Activated CD4-positive, alpha-beta T cell treated with anti-CD3 and anti-CD28 coated beads for 48 hours (primary cell): Measurements from ENCODE around the gene CCDC149.
"Not testable (repeated sequence)": the region's sequence is repeated elsewhere in the genome, so short reads cannot be mapped to it uniquely, and the experiment has no call there.

Source experiments
- DNase-seq: peaks from one replicate; pipeline ENCODE4 v3.0.0-alpha.2; 2020

CCDC149 gene

DNA sequence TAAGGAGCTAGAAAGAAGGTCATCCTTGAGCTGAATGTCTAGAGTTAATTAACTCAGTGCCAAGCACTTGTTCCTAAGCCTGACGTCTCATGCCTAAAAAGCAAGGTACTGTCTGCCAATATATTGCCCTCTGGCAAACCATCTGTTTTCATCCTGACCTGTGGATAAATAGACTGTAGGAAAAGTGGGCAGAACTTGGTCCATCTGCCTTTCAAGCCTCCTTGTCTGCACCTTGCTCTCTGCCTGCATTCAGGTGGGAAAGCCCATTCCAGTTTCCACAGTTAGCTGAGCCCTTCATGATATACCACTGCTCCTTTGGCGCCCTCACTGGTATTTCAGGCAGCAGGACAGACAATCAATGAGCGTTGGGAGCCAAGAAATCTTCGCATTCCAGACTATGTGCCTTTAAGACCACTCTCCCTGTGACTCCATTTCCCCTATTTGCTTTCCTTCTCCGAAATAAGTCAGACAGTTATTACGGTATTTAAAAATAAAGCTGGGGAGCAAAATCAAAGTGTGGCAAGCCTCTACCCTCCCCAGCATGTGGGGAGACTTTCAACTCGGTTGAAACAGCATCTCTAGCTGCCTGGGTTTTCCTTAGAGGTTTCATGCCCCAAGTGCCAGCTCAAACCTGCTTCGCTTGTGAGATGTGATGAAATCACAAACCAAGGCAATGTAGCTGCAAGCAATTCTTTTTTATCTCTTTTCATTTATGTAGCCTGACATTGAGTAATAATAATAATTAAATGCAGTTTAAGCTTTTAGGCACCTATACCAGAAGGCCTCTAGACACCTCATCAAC lies 2.5 kb upstream of the CCDC149 start:
- no peak for DNase-seq

DNA sequence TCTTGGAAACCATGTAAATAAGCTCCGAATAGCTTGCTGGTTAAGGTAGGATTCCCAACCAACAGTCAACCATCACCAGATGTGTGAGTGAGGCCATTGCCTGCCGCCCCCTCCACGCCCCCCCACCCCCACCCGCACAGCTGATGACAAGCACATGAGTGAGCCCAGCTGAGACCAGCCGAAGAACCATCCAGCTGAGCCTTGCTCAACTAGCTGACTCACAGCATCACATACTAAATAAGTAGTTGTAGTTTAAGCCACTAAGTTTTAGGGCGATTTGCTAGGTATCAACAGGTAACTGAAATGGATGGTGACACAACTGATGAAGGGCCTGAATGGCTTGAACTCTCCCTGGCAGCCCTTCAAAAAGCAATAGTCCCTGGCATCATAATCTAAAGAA lies 1.6 kb upstream of the CCDC149 start:
- DNase-seq, result no peak

DNA sequence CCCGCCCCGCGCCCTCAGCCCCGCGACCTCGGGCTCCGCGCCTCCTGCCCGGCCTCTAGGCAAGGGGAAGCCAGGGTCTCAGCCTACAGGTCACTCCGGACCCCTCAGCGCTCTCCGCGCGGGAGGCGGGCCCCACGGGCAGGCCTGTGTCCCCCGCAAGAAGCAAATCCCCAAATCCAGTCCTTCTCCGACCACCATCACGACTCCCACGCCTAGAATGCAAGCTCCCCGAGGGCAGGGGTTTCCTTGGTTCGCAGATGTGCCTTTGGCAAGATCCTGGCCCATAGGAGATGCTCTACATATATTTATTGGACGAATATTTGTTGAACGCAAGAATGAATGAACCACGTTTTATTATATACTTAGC lies 260 bp upstream of the CCDC149 start:
- no peak for DNase-seq

DNA sequence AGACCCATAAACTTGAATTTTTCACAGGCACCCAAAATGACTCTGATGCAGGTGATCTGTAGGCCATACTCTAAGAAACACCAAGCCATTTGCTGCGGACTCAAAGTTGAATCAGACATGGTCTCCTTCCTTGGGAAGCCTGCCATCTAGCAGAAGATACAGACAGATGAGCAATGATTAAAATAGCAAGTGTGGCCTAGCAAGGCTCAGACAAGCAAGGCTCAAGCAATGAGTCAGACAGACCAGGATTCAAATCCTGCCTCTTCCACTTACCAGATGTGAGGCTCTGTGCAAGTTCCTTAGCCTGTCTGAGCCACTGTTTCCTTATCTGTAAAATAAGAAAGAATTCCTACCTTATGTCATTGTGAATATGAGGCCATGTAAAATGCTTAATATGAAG lies 2.3 kb downstream of the CCDC149 start:
- DNase-seq, result no peak

DNA sequence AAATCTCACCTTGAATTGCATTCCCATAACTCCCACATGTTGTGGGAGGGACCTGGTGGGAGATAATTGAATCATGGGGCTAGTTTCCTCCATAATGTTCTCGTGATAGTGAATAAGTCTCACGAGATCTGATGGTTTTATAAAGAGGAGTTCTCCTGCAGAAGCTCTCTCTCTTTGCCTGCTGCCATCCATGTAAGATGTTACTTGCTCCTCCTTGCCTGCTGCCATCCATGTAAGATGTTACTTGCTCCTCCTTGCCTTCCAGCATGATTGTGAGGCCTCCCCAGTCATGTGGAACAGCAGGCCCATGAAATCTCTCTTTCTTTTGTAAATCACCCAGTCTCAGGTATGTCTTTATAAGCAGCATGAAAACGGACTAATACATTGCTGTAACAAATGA lies 3.2 kb downstream of the CCDC149 start:
- not testable (repeated sequence) for DNase-seq

DNA sequence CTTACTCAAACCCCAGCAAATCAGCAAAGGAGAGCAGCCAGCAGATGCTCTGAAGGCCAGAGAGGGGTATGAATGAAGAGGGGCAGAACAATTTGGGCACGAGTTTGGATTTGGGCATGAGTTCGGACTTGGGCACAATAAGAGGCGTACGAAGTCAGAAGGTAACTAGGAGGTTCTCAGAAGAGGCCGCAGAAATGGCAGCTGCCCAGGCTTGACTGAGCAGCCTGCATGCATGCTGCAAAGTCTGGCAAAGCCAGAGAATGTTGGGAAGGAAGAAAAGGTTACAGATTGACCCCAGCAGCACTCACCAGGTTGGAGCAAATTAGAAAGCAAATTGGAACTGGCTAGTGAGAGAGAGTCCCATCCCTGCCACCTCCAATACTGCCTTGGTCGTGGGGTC lies 15.2 kb downstream of the CCDC149 start:
- no peak for DNase-seq

DNA sequence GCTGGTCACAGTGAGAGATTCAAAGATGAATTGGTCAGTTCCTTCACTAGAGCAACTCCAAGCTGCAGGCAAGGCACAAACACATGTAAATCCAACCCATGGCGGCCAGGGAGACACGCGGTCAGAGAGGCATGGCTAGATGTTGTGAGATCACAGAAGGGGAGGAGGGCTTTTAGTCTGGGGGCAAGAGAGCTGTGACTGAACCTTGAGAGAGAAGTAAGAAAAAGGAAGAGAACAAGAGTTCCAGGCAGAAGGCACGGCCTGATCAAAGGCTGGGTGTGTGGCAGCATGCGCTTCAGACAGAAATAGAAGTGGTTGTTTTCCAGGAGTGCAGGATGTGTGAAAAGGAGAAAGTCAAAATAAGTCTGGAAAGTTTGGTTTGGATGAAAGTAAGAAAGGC lies 15.9 kb downstream of the CCDC149 start:
- DNase-seq, result no peak

DNA sequence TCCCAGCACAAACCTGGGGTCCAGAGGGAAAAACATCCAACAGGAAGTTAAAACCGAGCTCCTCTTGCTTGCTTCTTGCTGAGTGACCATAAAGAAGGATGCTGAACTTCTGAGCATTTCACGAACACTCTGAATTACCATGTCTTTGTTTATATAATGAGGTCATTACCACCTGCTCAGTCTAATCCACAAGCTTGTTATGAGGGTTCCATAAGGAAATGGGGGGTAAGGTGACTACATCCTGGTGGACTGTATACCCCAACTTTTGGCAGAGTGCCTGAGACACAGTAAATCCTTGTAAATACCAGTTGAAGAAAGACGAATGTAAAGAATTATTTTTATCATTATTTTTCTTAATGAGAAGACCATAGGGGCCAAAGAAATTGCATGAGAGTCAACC lies 16.8 kb downstream of the CCDC149 start:
- no peak for DNase-seq

DNA sequence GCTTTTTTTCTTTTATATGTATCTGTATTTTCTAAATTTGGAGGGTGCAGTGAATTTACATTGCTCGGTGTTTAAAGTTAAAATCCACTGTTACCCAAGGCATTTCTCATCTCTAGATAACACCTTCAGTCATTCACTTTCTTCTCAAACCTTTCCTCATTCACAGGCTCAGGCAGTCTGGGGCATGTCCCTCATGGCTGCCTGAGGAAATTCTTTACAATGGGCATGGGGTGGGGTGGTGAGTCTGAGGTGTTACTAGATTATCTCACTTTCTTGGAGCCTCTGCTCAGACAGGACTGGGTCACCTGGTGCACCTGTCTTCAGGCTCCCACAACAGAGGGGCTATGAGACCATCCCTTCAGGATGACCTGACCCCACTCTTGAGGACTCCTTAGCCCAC lies 17.4 kb downstream of the CCDC149 start:
- no peak for DNase-seq

DNA sequence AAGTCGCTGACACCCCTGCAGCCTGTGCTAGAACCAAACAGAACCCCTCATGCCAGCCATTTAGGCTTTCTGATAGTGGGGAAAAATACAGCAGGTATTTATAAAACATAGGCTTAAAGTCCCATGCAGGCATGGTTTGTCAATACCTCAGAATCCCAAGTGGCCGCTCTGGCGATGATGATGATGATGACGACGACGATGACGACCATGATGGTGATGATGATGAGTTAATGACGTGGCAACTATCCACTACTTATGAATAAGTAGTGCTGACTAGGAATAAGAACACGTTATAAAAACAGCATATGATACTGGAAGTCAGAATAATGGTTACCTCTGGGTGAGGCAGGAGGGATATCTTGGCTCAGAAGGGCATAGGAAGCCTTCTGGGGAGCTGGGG lies 18.0 kb downstream of the CCDC149 start:
- DNase-seq, result no peak

DNA sequence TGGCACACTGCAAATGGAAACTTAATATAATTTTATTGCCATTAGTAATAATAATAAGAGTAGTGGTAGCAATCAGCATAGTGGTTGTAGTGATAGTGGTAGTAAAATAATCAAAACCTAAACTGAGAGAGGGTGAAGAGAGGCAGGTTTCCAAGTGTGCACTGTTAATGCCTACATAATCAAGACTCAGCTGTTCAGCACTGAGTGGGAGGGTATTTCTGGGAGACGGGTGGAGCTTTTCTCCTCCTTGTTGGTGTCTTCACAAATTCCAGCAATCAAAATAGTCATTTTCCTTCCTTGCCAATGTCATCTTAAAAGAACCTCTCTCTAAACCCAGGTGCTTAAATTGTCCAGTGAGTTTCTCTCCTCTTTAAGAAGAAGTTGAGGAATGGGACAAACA lies 18.6 kb downstream of the CCDC149 start:
- DNase-seq, result no peak

DNA sequence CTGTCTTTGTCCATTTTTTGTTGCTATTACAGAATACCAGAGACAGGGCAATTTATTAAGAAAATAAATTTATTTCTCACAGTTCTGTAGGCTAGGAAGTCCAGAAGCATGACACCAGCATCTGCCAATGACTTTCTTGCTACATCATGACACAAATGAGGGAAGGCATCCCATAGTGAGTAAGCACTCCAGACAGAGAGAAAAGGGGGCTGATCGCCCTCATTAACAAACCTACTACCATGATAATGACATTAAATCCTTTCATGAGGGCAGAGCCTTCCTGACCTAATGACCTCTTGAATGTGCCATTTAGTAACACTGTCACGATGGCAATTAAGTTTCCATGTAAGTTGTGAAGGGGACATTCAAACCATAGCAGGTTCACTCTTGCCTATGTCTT lies 20.1 kb downstream of the CCDC149 start:
- no peak for DNase-seq

DNA sequence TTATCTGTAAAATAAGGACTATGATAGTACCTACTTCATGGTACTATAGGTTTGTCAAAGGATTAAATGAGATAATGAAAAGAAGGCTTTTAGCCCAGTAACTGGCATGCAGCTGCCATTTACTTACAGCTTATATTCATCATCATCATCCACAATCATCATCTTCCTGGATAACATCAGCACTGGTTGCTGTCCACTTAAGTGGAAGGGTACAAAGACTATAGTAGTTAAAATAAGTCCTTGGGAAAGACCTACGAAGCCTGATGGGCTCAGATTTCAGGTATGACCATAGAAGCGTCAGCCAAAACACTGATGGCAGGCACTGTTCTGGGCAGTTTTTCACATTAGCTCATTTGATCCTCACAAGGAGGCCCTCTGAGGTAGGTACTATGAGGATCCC lies 20.6 kb downstream of the CCDC149 start:
- no peak for DNase-seq

DNA sequence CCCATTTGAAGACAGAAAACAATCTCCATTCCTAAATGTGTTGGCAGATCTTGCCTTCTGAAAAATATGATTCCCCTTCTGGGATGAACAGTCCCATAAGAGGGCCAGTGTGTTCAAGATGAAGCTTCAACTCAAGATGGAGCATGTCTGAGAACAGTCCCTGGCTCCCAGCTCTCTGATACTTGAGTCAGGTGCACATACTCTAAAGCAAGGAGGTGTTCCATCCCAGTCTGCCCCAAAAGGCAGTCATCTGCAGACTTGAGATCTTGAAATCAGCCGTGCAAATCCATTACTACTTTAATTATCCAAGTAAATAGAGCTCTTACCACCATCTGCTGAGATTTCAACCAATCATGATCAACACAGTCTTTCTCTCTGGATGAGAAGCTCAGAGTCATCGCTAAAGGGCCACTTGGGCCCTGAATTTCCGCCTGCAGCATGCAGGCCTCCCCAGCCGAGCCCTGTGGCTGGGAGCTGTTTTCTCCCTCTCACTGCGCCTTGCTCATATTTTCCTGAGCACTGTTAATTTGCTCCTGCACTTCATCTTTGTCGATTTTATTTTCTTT lies 22.2 kb downstream of the CCDC149 start:
- DNase-seq, result no peak

DNA sequence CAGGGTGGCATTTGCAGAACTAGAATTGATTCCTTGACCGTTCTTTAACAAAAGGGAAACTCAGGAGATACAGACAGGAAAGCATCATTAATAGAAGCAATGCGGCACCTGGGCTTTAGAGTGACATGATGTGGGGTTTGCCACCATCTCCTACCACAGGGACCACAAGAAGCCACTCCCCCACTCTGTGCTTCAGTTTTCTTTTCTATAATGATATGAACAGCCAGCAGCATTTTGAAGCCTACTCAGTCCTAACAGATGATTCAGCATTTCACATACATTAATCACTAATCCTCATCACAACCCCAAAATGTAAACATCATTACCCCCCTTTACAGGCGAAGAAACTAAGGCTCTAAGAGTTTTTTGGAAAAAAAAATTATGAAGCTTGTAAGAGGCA lies 22.9 kb downstream of the CCDC149 start:
- no peak for DNase-seq

DNA sequence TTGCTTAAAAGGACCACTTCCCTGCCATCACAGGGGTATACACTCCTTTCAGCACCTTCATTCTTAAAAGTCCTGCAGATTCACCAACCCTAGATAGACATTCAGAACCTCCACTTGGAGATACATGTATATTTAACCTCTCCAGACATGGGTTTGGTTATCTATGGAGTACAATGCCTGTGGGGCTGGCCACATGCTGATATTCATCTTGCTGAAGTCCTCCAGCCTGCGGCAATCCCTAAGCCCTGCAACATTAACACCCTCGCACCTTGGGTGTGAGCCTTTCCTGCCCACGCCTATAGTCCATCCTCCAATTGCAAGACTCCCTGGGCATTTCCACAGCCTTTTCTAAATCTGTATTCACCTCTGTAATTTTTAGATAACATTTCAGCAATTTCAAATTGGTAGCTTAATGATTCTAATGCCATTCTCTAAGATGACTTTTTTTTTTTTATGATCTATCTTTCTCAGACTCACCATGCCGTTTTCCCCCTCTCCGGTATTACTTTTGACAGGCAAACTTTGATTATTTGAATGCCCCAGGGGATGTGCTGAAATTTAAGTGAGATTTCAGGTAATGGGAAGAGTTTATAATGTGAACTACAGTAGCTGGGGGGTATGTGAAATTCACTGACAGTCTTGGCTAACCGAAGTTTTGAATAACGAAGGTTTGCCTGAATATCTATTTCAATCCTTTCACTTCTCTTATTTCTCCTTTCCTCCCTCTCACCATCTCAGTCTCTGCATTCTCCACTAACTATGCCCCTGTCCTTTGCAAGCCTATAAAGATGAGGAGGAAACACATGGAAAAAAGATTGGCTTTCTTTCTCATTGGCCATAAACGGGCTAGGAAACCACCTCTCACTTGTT lies 24.1 kb downstream of the CCDC149 start:
- no peak for DNase-seq

DNA sequence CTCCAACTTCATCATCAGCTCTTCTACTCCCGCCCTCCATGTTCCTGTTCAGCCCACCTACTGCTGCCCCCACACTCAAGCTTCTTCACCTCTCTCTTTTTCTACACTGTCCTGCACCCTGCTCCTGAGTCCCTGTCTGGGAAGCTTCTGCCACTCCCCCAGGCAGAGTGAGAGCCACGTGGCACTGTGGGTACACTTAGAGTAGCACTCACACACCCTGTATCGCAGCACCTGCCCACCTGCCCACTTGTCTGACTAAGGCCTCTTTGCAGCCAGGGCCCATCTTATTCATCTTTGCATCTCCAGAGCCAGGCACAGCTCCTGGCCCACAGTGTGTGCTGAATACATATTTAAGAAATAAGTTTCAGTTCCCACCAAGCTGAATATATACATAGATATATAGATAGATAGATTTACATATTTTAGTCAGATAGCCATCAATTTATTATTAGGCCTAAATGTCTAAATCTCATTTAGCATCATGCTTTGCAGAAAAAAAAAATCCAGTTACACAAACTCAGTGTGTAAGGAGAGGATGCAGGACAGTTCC lies 24.9 kb downstream of the CCDC149 start:
- DNase-seq, result no peak

DNA sequence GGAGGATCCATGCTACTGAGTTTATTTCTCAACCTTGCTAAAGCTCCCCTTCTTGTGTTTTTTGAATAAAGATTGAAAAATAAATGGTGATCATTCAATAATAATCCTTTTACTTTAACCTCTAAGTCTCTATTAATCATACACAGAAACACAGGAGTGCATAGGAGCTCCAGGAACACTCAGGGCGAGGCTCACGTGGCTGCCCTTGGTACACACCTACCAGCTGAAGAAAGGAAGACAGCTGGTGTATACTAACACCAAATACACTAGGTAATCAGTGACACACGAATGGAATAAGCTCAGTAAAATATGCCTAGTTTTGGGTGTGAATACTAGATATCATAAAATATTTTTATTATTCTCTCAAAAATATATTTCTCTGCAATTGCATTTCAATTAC lies 26.2 kb downstream of the CCDC149 start:
- DNase-seq, result no peak

DNA sequence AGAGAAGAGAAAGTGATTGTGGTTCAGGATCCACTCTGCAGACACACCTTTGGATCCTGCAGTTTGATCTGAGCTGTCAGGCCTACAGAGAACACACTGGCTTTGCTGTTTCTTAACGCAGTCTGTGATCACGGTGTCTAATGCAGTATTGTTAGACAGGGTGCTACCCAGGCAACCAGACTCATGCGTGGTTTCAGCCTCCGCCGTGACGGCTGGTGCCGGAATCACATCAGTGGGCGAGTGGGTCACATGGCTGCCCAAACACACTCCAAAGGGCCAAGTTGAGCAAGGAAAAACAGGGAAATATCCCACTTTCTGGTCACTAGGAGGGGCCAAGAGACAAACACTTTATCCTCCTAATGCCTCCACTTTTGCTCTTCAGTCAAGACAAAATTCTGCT lies 27.5 kb downstream of the CCDC149 start:
- DNase-seq, result no peak

DNA sequence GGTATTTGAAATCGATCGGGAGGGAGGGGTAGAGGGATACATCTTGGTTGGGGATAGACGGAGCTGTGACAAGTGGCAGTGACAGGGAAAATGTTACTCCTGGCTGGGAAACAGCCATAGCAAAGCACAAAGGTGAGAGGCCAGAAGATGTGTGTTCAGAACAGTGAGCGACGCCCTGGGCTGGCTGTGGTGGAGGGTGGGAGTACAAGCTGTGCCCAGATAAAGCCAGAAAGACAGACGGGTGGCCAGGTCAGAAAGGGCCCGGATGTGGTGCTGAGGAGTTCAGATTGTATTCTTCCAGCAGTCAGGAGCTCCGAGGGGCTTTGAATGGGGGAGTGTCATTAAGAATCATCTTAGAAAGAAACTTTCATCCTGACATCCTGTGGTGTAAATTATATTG lies 27.9 kb downstream of the CCDC149 start:
- DNase-seq, result no peak

DNA sequence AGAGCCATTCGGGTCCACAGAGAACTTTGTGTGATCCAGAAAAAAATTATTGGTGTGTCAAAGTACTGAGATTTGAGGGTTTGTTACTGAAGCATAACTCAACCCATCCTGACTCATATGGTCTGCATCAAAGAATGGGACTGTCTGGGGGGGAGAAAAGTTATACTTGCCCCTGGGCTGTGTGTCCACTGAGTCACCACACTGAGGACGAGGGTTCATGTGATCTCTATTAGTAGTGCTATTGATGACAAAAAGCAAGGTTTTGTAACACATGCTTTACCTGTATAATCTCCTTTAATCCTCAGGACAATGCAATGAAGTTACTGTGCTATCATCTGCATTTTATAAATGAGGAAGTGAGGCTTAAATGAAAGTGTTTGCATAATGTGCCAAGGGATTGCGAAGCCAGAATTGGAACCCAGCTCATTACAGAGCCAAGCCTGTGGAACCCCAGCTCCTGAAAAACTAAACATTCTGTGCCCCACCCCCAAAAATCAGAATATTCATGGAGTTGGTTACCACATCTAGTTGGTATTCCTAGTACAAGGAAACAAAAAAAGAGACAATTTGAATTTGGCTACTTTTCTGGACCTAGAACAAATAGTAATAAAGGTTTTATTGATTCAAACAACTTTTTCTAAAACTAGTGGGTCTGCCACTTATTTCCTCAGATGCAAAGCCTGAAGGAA lies 31.2 kb downstream of the CCDC149 start:
- no peak for DNase-seq

DNA sequence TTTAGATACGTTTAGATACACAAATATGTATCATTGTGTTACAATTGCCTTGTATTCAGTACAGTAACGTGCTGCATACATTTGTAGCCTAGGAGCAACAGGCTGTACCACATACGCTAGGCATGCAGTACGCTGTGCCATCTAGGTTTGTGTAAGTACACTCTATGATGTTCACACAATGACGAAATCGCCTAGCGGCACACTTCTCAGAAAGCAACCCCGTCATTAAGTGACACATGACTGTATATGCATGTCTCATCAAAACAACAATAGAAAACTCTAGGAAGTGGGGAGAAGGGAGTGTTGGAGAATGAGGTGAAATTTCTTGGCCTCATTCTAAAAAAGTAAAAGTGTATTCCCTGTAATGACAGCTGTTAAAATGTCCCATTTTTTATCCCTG lies 32.7 kb downstream of the CCDC149 start:
- no peak for DNase-seq

DNA sequence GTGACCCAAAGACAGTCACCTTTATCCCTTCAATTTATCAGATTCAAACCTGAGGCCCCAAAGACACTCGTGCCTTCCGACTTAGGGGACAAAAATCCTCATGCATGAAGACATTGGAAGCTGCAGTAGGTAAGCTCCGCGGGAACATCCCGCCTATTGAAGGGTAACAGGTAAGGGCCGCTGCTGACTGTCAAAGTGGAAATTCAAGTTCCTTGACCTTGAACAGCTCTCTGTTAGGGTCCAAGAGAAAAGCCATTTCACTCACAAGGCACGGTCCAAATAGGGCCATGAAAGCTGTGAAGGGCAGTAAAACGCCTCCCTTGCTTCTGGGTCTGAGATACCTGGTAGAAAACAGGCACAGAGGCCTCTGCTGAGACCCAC lies 34.2 kb downstream of the CCDC149 start:
- no peak for DNase-seq
